NCI-H2171 treated with DMSO at 0.1 percent for 48 hours (cell line): ENCODE results near the gene TRAM2.
"Not testable (repeated sequence)": the region's sequence is repeated elsewhere in the genome, so short reads cannot be mapped to it uniquely, and the experiment has no call there.

Source experiments
- DNase-seq: peaks from one replicate; lab custom pipeline; 2025; lab: John Stamatoyannopoulos, UW

TRAM2 gene

DNA sequence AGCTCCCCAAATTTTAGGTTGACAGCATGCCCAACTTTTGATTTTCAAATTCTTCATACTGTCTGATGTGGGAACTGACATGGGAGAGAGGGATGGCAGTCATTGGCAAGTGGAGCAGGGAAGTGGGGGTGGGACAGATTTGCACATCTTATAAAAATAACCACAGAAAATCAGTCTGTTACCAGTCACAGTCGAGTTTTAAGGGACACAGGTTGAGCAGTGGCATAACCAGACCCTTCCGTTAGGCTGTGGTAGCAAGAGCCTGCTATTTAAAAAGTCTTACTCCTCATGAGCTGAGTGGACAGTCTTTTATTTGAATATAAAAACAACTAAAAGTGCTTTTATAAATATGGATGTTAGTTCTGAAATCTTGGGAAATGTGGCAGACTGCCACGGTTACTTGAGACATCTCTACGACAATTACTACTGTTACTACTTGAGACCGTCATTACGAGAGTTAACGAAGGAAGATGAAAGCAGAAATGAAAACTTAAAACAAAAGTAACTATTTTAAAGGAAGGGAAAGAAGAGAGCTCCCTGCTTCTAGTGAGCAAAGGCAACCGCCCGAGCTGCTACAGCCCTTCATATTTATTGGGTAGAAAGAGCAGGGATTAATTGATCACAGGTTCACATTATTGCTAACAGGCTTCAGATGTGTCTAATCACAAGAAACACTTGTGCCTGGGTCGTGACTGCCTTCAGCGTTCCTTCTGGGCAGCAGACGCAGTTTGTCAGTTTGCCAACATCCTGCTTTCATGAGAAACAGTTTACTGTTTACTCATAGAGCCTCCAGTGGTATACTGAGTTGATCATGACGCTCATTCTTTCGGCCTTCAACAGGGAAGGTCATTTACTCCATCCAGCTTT, 85.4 kb downstream of the TRAM2 start:
- DNase-seq: no peak

DNA sequence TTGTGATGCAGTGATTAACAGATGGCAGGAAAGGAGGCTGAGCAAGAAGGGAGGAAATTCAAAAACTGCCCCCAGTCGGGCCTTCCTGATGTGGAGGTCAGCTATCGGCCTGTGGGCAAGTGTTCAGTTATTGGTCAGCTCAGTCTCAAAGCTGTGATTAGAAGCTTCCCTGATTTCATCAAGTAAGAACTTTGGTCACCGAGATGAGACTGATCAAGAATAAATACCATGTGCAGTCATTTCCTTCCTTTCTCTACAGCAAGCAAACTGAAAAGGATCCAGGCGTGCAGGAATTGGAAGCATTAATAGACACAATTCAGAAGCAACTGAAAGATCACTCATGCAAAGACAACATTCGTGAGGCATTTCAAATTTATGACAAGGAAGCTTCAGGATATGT, 87.0 kb downstream of the TRAM2 start:
- no peak for DNase-seq

DNA sequence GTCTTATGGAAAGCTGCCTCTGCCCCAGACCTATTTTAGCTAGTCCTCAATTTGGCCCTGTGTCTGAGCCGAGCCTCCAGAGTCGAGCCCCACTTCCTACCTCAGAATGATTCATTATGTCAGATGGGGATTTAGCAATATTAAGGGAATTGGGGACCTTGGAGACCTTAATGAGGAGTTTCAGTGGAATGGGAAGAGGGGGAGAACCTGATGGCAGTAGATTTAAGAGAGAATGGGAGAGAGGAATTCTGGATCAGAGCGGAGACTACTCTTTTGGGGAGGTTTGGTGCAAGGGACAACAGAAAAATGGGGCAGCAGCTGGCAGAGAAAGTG, 93.2 kb downstream of the TRAM2 start:
- DNase-seq: no peak

DNA sequence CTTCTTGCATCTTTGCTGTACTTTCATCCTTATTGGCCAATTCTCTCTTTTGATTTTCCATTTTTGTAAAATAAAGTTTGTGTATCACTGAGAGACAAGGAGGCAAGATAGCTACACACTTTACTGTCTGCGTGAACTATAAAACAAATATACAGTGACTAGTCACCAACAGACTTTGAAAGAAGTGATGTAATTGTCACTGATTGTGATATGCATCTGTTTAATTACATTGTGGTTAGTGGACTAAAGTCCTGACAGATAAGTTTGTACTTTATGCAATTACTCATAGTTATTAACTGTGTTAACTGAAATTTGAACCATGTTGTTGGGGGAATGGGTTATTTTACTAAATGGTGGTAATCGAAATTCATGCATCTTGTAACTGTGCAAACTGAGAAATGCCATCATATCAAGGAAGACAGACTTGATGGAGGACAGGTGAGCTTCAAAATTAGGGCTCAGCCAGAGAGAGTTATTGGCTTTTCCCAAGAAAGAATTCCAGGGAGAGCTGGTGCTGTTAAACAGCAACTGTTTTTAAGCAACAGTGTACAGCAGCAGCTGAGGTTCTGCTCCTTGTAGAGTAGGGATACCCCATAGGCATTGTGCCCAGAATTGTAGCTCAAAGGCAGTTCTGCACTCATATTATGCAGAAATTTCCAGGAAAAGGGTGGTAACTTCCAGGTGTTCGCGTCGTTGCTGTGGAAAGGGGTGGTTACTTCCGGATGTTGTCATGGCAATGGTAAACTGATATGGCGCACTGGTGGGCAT, 93.8 kb downstream of the TRAM2 start:
- DNase-seq: peak; percentile 27

DNA sequence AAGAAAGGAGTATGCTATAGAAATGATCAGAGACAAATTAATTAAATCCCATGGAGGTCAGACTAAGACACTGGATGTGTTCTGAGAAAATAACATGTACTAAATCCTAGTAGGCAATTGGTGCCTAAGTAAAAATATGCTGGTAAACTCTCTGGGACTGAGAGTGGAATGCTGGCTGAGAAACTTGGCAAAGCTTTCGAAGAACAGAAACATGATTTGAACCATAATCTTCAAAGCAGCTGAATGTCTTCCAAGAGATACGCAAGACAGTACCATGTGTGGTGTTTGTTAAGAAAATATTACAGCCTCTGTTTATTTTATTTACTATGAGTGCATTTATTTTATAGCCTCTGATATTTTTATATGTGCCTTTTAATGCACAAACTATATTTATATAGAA, 101.6 kb downstream of the TRAM2 start:
- no peak for DNase-seq

DNA sequence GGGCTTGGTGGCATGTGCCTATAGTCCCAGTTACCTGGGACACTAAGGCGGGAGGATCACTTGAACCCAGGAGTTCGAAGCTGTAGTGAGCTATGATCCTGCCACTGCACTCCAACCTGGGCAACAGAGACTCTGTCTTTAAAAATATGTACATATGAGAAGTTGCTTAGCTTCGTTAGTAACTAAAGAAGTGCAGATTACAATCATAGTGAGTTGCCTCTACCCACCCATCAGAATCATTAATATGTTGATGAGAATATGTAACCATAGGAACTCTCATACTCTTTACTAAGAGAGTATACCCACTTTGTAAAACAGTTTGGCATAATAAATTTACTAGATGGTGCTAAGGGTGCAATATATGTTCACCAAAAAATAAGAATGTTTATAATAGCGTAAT, 102.7 kb downstream of the TRAM2 start:
- no peak for DNase-seq

DNA sequence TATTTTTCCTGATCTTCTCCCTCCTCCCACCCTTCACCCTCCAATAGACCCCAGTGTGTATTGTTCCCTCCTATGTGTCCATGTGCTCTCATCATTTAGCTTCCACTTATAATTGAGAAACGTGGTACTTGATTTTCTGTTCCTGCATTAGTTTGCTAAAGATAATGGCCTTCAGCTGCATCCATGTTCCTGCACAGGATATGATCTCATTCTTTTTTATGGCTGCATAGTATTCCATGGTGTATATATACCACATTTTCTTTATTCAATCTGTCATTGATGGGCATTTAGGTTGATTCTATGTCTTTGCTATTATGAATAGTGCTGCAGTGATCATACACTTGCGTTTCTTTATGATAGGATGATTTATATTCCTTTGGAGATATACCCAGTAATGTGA, 115.7 kb downstream of the TRAM2 start:
- not testable (repeated sequence) for DNase-seq

DNA sequence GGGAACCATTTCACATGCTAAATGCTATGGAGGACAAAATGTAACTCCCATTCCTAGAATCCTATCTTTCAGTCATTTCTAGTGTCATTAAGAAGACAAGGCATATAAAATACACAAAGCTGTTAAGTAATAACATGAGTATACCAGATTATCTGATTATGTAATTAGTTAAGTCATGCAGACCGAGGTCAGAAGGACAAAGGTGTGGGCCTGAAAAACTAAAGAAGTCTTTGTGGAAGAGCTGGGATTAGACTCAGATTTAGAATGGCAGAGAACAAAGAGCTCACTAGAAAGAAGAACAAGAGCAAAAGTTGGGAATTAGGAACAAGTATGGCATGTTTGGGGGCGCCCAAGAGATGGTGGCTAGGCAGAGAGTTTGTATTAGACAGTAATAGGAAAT, 119.8 kb downstream of the TRAM2 start:
- no peak for DNase-seq

DNA sequence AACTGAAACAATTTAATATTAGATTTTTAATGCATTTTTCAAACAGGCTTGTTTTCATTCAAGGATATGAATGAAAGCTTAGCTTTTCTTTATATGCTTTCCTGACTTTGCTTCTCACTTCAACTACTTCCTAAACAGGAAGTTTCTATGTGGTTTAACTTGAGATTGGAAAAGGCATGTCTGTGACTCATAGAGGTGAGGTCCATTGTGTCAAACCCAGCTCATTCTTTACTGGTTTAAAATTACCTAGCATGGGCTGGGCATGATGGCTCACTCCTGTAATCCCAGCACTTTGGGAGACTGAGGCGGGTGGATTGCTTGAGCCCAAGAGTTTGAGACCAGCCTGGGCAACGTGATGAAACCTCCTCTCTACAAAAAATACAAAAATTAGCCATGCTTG, 122.3 kb downstream of the TRAM2 start:
- DNase-seq: no peak
